ENCODE measurements around the gene GLCCI1.

Gene GLCCI1

GRCh38 chr7:7962851-7963250 lies 5.7 kb upstream of the GLCCI1 start:
- FAIRE-seq, result no peak
- DNase-seq (ENCODE audit: low spot score), result no peak

- no peak for DNase-seq (ENCODE audit: low spot score)
- no peak for FAIRE-seq
Measured at GRCh38 chr7:7964250-7964649, 4.3 kb upstream of the GLCCI1 start.

- DNase-seq (ENCODE audit: low spot score) (no peak), FAIRE-seq (no peak)
Measured at GRCh38 chr7:7964691-7965090, 3.9 kb upstream of the GLCCI1 start.

GRCh38 chr7:7965301-7965700 lies 3.3 kb upstream of the GLCCI1 start:
- no peak for FAIRE-seq
- DNase-seq (ENCODE audit: low spot score), result no peak

GRCh38 chr7:7966141-7966734 lies 2.4 kb upstream of the GLCCI1 start:
- FAIRE-seq (no peak), DNase-seq (ENCODE audit: low spot score) (no peak)

GRCh38 chr7:7967886-7968543 lies 581 bp upstream of the GLCCI1 start:
- no peak for DNase-seq (ENCODE audit: low spot score)
- FAIRE-seq, result no peak

GRCh38 chr7:7969306-7970236 lies 975 bp downstream of the GLCCI1 start:
- FAIRE-seq (no peak), DNase-seq (ENCODE audit: low spot score) (peak; percentile 32)

GRCh38 chr7:7970237-7970530 lies 1.6 kb downstream of the GLCCI1 start:
- FAIRE-seq (no peak), DNase-seq (ENCODE audit: low spot score) (no peak)

GRCh38 chr7:7970531-7971307 lies 2.1 kb downstream of the GLCCI1 start:
- peak; percentile 33 for FAIRE-seq

GRCh38 chr7:7971308-7972040 lies 2.9 kb downstream of the GLCCI1 start:
- no peak for DNase-seq (ENCODE audit: low spot score)
- FAIRE-seq, result no peak

More at GRCh38 chr7:7970531-7971307, 2.1 kb downstream of the GLCCI1 start:
- peak; percentile 39 for DNase-seq (ENCODE audit: low spot score)

- no peak for DNase-seq (ENCODE audit: low spot score)
- no peak for FAIRE-seq
Measured at GRCh38 chr7:7972128-7972527, 3.5 kb downstream of the GLCCI1 start.

- DNase-seq (ENCODE audit: low spot score) (no peak), FAIRE-seq (no peak)
Measured at GRCh38 chr7:7972922-7973594, 4.5 kb downstream of the GLCCI1 start.

- DNase-seq (ENCODE audit: low spot score), result no peak
- FAIRE-seq, result no peak
Measured at GRCh38 chr7:7976677-7977076, 8.1 kb downstream of the GLCCI1 start.

GRCh38 chr7:7977774-7978173 lies 9.2 kb downstream of the GLCCI1 start:
- FAIRE-seq, result no peak
- DNase-seq (ENCODE audit: low spot score), result no peak

GRCh38 chr7:7978860-7979259 lies 10.3 kb downstream of the GLCCI1 start:
- DNase-seq (ENCODE audit: low spot score), result no peak
- no peak for FAIRE-seq

- no peak for FAIRE-seq
- no peak for DNase-seq (ENCODE audit: low spot score)
Measured at GRCh38 chr7:7979558-7979957, 11.0 kb downstream of the GLCCI1 start.

GRCh38 chr7:7980134-7980533 lies 11.5 kb downstream of the GLCCI1 start:
- FAIRE-seq (no peak), DNase-seq (ENCODE audit: low spot score) (no peak)

GRCh38 chr7:7982904-7983303 lies 14.3 kb downstream of the GLCCI1 start:
- FAIRE-seq, result no peak
- no peak for DNase-seq (ENCODE audit: low spot score)

GRCh38 chr7:7984424-7984823 lies 15.8 kb downstream of the GLCCI1 start:
- DNase-seq (ENCODE audit: low spot score) (no peak), FAIRE-seq (no peak)

GRCh38 chr7:7988706-7989105 lies 20.1 kb downstream of the GLCCI1 start:
- DNase-seq (ENCODE audit: low spot score), result no peak
- no peak for FAIRE-seq
